HG03520 (cell line): ENCODE data around the gene ATP13A4.
"Not testable (repeated sequence)": the region's sequence is repeated elsewhere in the genome, so short reads cannot be mapped to it uniquely, and the experiment has no call there.

Experiments used
- ATAC-seq: cut with Tn5 transposase; IDR thresholded peaks from one replicate; pipeline ENCODE4 v1.9.1; 2021; ENCODE audit warnings: mild to moderate bottlenecking, moderate library complexity; ENCODE audit not compliant: unreplicated experiment

Gene ATP13A4

DNA sequence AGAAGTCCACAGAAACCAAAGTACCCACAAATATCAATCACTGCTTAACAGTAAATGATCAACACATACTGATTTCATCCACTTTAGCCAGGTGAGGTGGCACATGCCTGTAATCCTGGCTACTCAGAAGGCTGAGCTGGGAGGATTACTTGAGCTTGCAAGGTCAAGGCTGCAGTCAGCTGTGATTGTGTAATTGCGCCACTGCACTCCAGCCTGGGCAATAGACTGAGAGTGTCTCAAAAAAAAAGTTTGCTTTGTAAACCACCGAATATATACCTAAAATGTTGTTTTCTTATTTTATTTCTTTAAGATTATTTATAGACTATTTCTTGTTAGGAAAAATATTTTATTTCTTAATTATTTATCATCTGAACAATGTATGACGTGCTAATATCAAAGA, 8.7 kb upstream of the ATP13A4 start:
- no peak for ATAC-seq

DNA sequence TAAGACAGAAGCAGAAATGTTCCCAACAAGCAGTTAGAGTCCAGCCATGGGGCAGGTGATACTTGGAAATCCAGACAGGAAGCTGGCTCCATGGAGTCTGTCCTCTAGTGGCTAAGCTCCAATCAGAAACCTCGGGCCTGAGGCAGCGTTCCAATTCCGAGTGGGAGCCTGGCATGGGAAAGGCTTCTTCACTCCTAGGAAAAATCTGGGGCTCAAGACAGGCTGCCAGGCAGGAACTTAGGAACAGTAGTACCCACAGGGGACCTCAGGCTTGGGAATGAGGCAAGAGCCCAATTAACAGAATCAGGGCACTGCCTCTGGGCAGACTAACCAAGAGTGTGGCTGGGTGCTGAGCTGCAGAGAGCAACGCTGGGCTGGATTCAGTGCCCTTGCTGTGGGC, 6.2 kb upstream of the ATP13A4 start:
- ATAC-seq: no peak

DNA sequence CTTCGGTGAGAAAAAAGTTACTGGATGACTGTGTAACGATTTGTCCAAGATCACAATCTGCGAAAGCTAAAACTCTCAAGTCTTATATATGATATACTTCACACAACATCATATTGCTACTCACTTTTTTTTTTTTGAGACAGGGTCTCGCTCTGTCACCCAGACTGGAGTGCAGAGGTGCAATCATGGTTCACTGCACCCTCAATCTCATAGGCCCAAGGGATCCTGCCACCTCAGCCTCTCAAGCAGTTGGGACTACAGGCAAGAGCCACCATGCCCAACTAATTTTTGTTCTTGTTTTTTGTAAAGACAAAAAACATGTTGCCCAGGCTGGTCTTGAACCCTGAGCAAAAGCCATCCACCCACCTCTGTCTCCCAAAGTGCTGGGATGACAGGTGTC, 5.4 kb upstream of the ATP13A4 start:
- ATAC-seq: no peak

GRCh38 chr3:193559100-193559499, 4.4 kb upstream of the ATP13A4 start:
- no peak for ATAC-seq

DNA sequence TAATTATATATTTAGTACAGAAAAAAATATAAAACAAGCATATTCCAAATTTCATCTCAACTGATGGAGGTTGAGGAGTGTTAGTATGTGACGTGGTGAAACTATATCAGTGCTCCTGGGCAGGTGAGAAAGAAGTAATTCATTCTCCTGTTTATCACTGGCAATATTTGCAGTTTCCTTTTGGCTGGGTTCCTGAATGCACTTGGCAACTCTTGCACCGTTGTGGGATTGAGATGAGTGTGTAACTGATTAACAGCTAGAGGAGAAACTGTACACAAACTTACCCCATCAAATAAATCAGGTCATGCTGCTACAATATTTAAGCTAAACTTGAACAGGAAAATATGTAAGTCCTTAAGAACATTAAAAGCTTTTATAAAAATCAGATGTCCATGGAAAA, 2.1 kb upstream of the ATP13A4 start:
- no peak for ATAC-seq

DNA sequence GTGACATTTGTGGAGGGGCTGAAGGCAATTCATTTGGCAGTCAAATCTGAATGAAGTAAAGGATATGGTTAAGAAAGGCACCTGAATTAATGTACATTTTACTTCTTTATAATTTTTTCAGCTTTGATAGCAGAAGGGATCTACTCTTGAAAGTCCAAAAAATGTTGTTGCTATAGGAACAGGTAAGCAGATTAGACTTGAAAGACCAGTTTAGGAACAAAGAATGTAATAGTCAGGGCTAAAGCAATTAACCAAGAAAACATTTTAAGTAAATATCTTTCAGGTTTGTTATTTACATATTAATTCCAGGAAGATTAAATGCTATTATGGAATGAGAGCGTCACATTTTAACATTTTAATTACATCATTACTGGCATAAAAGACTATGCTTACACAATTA, 1.1 kb downstream of the ATP13A4 start:
- no peak for ATAC-seq

GRCh38 chr3:193552923-193553322, 1.8 kb downstream of the ATP13A4 start:
- ATAC-seq: no peak

DNA sequence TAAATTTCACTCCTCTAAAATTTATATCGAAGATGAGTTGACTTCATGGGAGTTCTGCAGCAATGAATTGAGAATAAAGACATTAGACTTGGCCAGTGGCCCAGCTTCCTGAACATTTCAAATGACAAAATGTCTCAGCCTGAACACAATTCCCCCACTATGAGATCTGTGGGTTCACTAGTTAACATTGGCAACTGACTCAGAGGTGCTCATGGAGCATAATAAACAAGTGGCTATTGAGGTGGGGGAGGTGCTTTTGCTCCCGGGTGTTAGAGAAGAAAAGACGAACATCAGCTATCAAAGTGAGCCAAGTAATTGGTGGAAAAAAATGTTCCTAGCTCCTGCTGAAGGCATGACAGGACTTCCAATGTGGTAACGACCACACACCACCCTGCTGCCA, 6.3 kb downstream of the ATP13A4 start:
- no peak for ATAC-seq

- ATAC-seq: no peak
These were observed 8.6 kb downstream of the ATP13A4 start for GRCh38 chr3:193546129-193546528.

- ATAC-seq: no peak
These were observed 9.4 kb downstream of the ATP13A4 start for GRCh38 chr3:193545304-193545703.

DNA sequence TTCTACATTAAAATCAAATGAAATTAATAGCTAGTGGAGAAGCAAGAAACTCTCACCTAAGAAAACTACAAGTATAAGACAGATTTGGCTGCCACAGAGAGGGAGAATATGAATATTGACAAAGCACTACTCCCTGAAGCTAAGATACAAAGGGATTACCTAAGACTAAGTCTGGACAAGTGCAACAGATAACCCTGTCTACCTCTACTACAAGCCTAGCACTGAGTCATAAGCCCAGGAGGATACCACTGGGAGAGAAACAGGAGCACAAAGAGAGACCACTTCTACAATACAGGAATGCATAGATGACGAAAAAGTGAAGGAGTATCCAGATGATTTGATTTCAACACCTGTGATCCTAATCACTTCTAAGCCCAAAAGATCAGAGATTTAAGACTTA, 10.4 kb downstream of the ATP13A4 start:
- no peak for ATAC-seq

DNA sequence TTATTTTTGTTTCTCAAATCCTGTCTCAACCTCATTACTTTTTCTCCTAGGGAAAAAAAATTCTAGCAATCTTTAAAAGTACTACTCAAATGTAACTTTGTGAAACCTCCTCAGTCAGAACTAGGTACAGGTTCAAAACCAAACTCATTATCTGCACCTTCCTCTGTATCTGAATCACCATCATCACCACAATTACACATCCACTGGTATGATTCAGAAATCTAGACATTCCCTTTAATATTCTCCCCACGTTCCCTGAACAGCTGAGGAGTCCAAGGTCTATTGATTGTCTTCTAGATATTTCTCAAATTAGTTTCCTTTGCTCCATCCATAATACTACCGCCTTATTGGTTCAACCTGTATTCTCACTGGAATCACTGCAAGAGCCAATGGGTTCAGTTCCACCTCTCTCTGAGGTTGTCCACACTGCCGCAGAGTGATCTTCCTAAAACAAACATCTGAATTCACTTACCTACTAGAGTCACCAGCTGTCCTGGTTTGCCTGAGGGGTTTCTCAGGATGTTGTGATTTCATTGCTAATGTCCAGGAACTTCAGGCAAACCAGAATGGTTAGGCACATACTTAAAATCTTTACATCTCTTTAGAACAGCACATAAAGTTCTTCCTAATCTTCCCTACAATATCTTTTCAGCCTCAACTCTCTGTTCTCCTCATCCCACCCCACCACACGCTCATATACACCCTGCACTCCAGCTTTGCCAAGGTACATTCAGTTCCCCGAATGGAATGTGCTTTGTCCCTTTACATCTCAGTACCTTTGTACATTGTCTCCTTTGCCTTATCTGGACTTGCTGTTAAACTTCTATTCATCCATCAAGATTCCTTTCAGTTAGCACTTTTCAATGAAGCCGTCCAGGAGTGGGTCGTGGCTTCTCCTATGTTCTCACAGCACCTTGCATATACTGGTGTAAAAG, 24.2 kb downstream of the ATP13A4 start:
- no peak for ATAC-seq

- not testable (repeated sequence) for ATAC-seq
These were observed 28.6 kb downstream of the ATP13A4 start for GRCh38 chr3:193526085-193526484.

DNA sequence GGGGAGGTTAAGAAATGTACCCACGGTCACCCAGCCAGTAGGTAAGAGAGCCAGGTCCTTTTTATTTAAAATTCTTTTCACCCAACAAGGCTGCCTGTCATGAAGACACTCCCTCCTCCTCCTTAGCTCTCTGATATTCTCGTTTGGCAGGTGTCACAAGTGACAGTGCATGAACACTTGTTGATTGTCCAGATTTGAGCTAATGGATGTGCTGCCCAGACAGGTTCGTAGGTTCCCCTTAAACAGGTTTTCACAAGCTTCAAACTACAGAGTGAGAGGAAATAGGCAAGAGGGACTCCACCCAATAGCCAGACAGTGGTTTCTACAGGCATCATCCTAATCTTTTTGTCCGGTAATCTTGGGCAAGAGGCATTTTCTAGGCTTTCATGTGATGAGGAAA, 32.2 kb downstream of the ATP13A4 start:
- no peak for ATAC-seq

DNA sequence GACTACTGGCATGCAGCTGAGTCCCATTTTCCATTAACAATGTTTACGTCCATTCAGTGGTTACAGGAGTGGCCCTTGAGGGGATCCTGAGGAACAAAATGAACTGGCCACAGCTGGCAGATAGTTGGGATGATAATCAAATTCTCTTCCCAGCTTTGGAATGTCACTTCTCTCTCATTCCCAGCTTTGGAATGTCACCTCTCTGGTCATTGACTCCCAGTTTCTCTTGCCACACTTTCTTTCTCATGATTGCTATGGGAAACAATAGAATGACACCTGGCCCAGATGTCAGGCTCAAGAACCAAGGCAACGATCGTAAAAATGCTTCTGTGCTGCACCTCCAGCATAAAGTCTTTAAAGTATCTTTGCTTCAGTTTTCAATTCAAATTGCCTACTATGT, 34.0 kb downstream of the ATP13A4 start:
- no peak for ATAC-seq

DNA sequence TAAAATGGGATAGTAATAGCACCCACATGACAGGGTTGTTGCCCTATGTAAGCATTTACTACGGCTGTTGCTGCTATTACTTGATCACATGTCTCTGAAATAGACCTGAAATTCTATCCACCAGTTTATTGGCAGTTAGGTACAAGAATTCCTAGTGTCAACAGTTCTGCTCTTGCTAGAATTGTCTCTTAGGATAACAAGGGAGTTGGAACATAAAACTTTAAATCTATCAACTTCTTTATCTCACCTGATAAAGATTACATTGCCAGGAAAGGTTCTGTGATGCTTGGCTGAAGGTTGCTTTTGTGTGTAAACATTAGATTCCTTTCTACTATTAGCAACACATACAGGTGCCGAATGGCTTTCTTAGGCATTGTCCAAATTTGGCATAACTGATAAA, 38.7 kb downstream of the ATP13A4 start:
- no peak for ATAC-seq

GRCh38 chr3:193510154-193510553, 44.5 kb downstream of the ATP13A4 start:
- no peak for ATAC-seq

GRCh38 chr3:193509103-193509965, 45.4 kb downstream of the ATP13A4 start:
- ATAC-seq: no peak

GRCh38 chr3:193508108-193508507, 46.6 kb downstream of the ATP13A4 start:
- no peak for ATAC-seq

DNA sequence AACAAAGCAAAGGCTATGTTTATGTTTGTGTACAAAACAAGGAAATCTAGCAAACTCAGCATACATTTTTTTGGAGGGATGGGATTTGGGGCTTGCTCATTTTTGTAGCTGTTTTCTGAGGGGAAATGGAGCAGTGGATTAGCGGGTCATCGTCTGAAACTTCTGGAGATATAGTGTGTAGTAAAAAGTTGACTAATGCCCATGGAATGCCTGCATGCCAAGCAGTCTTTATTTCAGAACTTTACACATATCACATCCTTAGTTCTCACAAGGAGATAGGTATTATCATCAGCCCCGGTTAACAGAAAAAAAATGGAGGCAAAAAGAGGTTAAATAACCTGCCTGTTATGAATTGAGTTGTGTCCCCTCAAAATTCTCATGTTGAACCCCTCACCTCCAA, 47.1 kb downstream of the ATP13A4 start:
- ATAC-seq: no peak

DNA sequence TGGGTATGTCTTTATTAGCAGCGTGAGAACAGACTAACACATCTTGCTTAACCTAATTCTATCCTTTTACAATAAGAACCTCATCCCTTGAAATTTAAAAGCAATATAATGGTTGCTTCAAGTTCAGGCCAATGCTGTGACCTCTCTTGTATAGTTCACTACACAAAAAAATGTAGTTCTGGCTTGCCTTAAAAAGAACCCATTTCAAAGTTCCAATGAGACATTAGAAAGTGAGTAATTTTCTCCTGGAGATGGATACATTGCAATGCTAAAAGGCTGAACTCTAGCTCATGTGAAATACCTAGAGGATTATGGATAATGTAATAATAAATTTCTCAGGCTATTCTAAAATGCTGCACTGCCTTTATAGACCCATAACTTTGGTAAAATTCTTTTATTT, 47.8 kb downstream of the ATP13A4 start:
- ATAC-seq: no peak

- no peak for ATAC-seq
These were observed 51.8 kb downstream of the ATP13A4 start for GRCh38 chr3:193502871-193503270.
